Stimulated activated CD8-positive, alpha-beta memory T cell treated with anti-CD3 and anti-CD28 coated beads, Interleukin-7, amount 100 ng/mL, for 24 hours (primary cell): Measurements from ENCODE around the gene MGST2.
"Not testable (repeated sequence)": the region's sequence is repeated elsewhere in the genome, so short reads cannot be mapped to it uniquely, and the experiment has no call there.

Source experiments
- DNase-seq: peaks from one replicate; pipeline ENCODE4 v3.0.0-alpha.2; 2020; ENCODE audit warnings: low read depth

The MGST2 gene

DNA sequence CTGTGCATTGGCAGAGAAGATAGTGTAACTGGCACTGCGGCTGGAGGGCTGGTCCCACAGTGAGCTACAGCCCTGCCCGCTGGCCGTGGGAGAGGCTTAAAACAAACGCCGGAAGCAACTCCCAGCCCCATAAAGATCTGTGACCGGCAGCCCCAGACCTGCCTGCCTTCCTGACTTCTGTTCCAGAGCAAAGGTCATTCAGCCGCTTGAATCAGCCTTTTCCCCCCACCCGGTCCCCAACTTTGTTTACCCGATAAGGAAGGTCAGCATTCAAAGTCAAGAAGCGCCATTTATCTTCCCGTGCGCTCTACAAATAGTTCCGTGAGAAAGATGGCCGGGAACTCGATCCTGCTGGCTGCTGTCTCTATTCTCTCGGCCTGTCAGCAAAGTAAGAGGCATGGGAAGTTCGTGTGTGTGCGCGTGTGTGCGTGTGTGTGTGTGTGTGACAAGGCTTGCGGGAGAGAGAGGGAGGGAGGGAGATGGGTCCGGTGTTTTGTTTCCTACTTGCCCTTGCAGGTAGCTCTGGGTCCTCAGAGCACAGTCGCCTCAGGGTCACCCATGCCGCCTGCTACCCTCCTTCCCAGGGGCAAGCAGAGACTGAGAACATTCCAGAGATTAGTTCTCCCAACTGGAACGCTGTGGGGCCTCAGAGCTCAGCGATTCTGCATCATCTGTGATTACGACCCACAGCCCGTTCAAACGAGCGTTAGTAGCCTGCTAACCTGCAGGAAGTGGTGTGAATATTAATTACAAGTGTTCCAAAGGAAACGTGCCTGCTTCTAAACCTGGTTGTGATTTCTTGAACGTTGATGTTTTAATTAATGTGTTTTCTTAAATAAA lies at the start of gene MGST2:
Gene MGST2, plus strand, starts transcription at position 130 of the 840 bp plus-strand sequence. Its CDS starts 201 bp downstream, at position 331.
- DNase-seq, result no peak

DNA sequence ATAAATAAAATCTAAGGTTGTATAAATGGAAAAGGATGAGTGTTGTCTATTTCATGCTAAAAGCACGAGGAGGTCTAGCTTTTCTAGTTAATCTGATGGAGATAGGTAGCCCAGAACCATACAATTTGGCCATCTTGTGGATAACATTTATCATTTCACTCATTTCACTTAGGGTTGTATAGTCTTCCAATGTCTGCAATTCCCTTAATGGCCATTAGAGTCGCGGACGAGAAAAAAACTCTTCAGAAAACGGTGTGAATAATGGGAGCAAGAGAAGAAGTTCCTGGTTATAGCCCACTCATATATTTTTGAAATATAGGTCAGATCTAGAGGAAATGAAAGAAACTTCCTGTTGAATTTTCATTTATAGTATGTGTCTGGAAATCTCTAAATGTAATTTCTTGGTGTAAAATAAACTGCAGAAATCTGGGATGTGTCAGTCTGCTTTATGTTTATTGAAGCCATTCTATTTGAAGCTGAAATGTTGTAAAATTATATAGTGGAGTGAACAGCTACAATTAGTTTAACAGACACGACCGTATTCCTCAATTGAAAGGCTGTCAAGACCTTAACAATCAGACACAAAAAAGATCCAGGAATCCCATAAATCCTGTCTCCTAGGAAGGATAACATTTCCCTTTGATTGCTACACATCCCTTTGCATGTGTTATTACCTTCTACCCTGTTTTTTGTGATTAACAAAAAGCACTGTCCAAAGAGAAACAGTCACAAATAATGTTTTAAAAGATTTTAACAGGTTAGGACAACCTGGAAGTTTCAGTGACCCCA lies 47.7 kb upstream of the MGST2 start:
- no peak for DNase-seq

- no peak for DNase-seq
Observed at GRCh38 chr4:139619644-139620043, 46.0 kb upstream of the MGST2 start.

DNA sequence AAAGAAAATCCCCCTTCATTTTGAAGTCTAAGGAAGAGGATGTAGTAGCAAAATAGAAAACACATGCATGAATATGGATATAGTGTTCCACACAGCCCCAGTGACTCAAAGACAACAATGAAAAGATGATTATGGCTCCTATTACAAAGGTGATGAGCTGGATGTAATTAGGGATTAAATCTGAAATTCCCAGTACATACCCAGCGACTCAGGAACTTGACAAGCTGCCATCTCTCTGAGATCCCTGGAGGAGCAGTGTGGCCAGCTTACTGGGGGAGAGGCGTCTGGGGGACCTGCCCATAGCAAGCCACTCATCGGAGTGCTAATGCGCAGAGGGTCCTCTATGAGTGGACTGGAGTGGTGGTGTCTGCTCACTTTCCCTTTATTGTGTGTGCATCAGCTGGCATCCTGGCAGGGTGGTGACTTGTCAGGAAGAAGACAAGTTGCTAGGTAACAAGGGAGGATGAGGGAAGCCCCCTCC lies 42.7 kb upstream of the MGST2 start:
- no peak for DNase-seq

DNA sequence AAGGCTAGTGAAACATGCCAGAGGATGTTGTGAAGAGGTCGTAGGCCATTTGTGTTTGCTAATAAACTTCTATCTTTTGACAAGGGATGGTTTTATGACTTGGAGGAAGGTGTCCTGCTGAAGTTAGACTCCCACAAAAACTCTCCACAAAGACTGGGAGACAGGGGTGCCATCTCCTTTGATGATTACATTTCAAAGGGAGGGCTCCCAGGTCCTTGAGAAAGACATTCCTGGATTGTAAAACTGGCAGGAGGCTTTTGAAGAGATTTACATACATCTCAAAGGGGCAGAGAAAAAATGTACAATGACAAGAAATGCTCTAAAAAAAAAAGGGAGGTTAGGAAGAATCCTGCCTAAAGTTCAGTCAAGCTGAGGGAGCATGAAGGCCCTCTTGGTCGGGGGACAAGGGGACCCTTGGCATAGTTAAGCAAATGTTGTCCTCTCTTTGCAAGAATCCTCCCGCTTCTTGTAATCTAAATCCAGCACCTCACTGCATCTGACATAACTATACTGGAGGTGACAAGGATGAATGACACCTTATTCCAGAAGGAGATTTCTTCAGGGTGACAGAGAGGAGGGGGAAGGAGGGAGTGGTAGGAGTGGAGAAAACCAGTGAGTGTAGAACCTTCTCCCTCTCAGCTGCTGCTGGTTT lies 41.1 kb upstream of the MGST2 start:
- no peak for DNase-seq

- no peak for DNase-seq
Observed at GRCh38 chr4:139625093-139625455, 40.5 kb upstream of the MGST2 start.

- no peak for DNase-seq
Observed at GRCh38 chr4:139625482-139625881, 40.1 kb upstream of the MGST2 start.

DNA sequence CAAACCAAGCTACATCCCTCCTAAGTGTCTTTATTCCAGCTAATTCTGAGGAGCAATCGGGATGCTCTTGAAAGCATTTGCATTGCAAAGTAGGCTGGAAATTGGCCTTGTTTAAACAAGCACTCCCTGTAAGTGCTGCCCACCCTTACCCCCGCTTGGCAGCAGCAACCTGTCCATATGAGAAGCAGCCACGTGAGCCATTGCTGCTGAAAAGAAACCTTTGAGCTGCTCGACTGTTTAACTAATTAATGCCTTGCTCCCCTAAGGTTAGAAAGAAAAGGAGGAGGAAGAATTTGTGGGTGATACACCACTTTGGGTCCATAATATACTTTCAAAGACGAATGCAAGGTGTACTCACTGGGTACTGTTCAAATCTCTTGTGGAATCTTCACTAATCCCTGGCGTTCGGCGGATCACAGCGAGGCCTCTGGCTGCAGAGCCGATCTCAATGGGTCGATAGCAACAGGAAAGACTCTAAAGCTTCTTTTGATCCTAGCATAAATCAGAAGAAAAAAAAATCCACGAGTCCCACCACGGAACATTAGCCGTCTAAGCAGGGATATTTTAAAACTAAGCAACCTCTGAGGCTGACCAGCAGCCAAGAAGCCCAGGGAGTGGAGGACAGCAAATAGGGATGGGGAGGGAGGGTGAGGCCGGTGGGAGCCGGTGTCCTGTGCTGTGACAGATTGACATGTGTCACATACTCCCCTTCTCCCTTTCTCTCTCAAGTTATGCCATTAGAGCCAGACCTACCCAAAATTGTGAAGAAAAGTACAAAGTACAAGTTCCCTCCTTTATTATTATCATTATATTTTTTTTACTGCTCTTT lies 37.2 kb upstream of the MGST2 start:
- DNase-seq, result no peak

- no peak for DNase-seq
Observed at GRCh38 chr4:139629436-139630125, 36.0 kb upstream of the MGST2 start.

DNA sequence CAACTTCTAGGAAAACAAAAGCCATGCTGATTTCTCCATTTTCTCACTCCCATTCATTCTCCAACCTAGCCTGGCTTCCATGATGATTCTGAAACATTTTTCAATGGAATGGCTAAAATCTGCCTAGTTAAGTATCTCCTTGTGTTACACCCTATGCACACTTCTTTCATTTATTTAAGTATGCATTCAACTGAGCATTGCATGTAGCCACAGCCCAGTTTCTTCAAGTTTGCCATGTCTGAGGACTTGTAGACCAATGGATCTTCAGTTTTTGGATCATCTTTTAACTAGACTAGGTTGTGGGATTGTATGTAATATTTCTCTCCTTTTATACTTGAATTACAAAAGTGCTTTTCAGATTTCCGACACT lies 35.5 kb upstream of the MGST2 start:
- no peak for DNase-seq

GRCh38 chr4:139630991-139631390 lies 34.6 kb upstream of the MGST2 start:
- DNase-seq, result no peak

- no peak for DNase-seq
Observed at GRCh38 chr4:139631791-139632190, 33.8 kb upstream of the MGST2 start.

- DNase-seq, result not testable (repeated sequence)
Observed at GRCh38 chr4:139632739-139633138, 32.9 kb upstream of the MGST2 start.

- no peak for DNase-seq
Observed at GRCh38 chr4:139633195-139633594, 32.4 kb upstream of the MGST2 start.

GRCh38 chr4:139633661-139634060 lies 32.0 kb upstream of the MGST2 start:
- DNase-seq, result no peak

DNA sequence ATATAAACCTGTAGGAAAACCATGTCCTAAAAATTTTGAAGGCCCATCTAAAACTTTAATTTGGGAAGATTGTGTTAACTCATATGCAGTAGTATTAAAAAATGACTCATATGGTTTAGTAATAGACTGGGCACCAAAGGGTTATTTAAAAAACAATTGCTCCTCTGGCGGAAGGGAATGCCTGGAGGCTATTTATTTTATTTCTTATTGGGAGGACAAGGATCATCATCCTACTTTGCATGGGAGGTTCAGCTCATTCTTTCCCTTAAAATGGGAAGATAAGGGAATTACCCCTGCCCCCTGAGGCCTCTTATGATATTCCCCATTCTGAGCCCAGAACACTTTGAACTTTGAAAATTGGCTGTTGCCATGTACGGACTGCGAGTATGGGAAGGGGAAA lies 29.7 kb upstream of the MGST2 start:
- DNase-seq, result no peak

DNA sequence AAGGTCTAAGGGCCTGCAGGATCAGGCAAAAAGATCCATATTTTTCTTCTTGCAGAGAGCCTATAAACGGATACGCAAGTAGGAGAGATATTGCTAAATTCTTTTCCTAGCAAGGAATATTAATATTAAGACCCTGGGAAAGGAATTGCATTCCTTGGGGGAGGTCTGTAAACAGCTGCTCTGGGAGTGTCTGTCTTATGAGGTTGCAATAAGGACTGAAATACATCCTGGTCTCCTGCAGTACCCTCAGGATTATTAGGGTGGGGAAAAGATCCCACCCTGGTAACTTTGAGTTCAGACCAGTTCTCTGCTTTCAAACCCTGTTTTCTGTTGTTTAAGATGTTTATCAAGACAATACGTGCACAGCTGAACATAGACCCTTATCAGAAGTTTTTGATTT lies 27.3 kb upstream of the MGST2 start:
- not testable (repeated sequence) for DNase-seq

- DNase-seq, result no peak
Observed at GRCh38 chr4:139639654-139640053, 26.0 kb upstream of the MGST2 start.

DNA sequence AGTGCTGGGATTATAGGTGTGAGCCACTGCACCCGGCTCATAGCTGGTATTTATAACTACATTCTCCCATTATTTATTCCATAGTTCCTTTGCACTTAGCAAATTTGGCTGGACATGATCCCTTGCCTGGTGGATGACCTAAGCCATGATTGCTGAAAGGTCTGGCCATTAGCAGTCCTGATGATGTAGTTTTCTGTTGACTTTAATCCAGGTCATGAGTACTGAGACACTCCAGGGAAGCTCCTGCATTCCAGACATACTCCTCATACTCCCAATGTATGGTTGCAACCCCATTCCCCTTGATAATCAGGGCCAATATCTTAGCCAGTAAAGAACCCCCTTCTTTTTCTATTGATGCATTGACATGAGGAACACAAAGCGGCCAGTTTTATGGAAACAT lies 24.4 kb upstream of the MGST2 start:
- no peak for DNase-seq

DNA sequence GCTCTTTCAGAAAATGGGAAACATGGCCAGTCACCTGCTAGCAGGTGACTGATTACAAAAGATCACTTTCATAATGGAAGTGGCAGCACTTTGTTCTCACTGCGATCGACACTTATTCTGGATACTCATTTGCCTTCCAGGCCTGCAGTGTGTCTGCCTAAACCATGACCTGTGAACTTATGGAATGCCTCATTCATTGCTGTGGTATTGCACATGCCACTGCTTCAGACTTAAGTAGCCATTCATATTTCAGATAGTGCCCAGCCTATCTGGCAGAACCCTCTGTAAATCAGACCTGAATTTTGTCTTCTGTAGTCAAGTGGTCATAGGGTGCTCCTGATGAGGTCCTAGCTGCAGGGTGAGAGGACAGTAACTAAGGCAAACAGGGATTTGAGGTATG lies 23.3 kb upstream of the MGST2 start:
- no peak for DNase-seq
